CD4-positive, alpha-beta T cell treated with Interleukin-15 for 4 hours (primary cell): ENCODE data around the gene DNAJC12.
A peak's percentile ranks its signal among the peaks of the same experiment; 100 is the strongest.
"Not testable (repeated sequence)": the region's sequence is repeated elsewhere in the genome, so short reads cannot be mapped to it uniquely, and the experiment has no call there.

Experiments
- DNase-seq: peaks from one replicate; pipeline ENCODE4 v3.0.0-alpha.2; 2020; ENCODE audit warnings: low spot score

DNAJC12 gene

DNA sequence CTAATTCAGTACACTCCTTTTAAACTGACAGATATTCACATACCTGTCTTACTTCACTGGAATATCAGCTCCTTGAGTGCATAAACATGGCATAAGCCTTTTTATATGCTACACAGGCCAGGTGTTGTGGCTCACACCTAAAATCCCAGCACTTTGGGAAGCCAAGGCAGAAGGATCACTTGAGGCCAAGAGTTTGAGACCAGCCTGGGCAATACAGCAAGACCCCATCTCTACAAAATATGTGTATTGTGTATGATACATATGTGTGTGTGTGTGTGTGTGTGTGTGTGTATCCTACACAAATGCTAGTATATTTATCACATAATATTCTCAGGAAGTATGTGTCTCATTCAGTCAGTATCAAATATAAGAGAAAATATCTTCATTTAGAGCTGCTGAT lies 45.3 kb downstream of the DNAJC12 start:
- no peak for DNase-seq

GRCh38 chr10:67790534-67791408 lies 47.2 kb downstream of the DNAJC12 start:
- peak; percentile 63 for DNase-seq

DNA sequence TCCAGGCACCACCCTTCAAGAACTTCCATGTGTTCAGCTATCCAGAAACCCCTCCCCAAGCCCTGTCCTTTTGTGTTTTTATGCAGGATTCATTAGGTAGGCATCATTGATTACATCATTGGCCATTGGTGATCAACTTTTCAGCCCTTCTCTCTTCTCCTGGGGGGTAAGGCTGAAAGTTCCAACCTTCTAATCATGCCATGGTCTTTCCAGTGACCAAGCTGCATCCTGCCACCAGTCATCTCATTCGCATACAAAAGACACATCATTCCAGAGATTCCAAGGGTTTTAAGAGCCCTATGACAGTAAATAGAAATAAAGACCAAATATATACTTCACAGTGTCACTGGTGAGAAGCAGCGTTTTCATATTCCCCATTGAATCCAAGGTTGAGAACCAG lies 48.2 kb downstream of the DNAJC12 start:
- no peak for DNase-seq

GRCh38 chr10:67788028-67788886 lies 49.7 kb downstream of the DNAJC12 start:
- DNase-seq, result peak; percentile 78

- peak; percentile 35 for DNase-seq
Measured at GRCh38 chr10:67785098-67785497, 52.9 kb downstream of the DNAJC12 start.

- no peak for DNase-seq
Measured at GRCh38 chr10:67784474-67784873, 53.5 kb downstream of the DNAJC12 start.

GRCh38 chr10:67783606-67784294 lies 54.2 kb downstream of the DNAJC12 start:
- no peak for DNase-seq

- DNase-seq, result no peak
Measured at GRCh38 chr10:67782530-67782929, 55.5 kb downstream of the DNAJC12 start.

- no peak for DNase-seq
Measured at GRCh38 chr10:67780759-67781538, 57.0 kb downstream of the DNAJC12 start.

DNA sequence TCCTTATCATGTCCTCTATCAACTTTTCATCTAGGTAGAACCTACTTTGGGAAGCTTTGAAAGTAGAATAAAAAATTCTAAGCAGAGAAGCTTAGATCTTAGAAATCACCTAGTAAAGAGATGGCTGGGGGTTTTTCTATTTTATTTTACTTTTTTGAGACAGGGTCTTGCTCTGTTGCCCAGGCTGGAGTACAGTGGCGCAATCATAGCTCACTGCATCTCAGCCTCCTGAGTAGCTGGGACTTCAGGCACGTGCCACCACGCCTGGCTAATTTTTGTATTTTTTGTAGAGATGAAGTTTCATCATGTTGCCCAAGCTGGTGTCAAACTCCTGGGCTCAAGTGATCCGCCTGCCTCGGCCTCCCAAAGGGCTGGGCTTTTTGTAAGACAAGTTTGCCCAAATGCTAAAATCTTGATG lies 57.8 kb downstream of the DNAJC12 start:
- not testable (repeated sequence) for DNase-seq

- peak; percentile 82 for DNase-seq
Measured at GRCh38 chr10:67779465-67780203, 58.4 kb downstream of the DNAJC12 start.

GRCh38 chr10:67776371-67776770 lies 61.6 kb downstream of the DNAJC12 start:
- no peak for DNase-seq

- DNase-seq, result no peak
Measured at GRCh38 chr10:67775279-67775678, 62.7 kb downstream of the DNAJC12 start.

DNA sequence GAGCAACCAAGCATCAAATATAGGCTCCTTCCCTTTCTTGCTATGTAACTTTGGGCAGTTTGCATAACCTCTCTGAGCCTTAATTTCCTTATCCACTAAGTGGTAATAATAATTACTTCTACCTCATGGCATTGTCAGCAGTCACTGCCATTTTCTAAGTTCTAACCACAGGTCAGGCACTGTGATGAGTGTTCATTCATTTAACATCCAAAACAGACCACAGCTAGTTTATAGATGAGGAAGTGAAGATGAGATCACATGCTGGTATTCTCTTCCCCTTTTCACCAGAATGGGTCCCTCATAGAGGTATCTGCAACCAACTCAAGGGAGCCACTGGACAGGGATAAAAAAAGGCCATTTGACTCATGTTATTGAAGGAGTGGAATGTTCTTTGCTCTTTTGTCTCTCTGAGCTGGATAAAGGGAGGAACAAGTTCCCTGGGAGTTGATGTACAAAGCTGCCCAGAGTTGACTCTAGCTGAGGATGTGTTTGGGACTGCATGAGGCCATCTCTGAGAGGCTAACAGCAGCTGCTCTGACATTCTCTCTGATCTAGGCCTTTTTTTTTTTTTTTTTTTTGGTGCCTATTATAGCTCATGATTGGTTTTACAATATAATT lies 65.0 kb downstream of the DNAJC12 start:
- no peak for DNase-seq

DNA sequence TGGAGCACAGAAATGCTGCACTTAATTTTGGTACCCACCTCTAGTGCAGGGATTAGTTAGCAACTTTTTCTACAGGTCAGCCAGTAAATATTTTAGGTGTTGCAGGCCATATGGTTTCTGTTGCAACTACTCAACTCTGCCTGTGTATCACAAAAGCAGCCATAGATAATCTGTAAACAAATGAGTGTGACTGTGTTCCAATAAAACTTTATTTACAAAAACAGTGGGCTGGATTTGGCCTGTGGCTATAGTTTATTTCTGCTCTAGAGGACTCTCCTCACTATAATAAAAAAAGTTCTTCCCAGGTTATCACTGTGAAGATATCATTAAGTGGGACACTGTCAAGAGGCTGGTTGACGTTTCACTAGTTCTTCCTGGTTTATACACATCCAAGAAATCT lies 65.8 kb downstream of the DNAJC12 start:
- DNase-seq, result no peak

- DNase-seq, result no peak
Measured at GRCh38 chr10:67771200-67771599, 66.8 kb downstream of the DNAJC12 start.

DNA sequence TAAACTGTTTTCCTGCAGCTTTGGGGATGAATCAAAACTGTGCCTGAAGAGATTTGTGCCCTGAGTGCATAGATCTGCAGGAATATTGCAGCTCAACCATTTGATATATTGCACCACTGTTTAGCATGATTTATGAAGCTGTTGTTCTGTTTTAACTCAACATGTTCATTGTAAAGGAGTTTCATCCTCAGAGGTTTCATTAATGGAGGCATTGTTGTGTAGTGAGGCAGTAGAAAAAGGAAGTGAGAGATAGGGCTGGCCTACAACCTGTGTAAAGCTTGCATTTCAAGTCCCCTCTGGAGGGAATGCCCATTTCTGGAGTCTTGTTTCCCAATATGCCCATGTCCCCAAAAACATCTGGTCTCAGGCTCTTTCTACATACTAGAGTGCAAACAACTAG lies 67.5 kb downstream of the DNAJC12 start:
- no peak for DNase-seq

GRCh38 chr10:67767244-67767643 lies 70.7 kb downstream of the DNAJC12 start:
- DNase-seq, result no peak

GRCh38 chr10:67764012-67764822 lies 73.8 kb downstream of the DNAJC12 start:
- peak; percentile 98 for DNase-seq
